SIG-M5 treated with dmso at 0.1 percent for 504 hours (cell line): ENCODE data around the gene RASGRP3.
"Not testable (repeated sequence)": the region's sequence is repeated elsewhere in the genome, so short reads cannot be mapped to it uniquely, and the experiment has no call there.

Experiments
- DNase-seq: peaks from one replicate; lab custom pipeline; 2025; ENCODE audit not compliant: unreplicated experiment; lab: John Stamatoyannopoulos, UW

RASGRP3 gene, protein sequence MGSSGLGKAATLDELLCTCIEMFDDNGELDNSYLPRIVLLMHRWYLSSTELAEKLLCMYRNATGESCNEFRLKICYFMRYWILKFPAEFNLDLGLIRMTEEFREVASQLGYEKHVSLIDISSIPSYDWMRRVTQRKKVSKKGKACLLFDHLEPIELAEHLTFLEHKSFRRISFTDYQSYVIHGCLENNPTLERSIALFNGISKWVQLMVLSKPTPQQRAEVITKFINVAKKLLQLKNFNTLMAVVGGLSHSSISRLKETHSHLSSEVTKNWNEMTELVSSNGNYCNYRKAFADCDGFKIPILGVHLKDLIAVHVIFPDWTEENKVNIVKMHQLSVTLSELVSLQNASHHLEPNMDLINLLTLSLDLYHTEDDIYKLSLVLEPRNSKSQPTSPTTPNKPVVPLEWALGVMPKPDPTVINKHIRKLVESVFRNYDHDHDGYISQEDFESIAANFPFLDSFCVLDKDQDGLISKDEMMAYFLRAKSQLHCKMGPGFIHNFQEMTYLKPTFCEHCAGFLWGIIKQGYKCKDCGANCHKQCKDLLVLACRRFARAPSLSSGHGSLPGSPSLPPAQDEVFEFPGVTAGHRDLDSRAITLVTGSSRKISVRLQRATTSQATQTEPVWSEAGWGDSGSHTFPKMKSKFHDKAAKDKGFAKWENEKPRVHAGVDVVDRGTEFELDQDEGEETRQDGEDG

DNA sequence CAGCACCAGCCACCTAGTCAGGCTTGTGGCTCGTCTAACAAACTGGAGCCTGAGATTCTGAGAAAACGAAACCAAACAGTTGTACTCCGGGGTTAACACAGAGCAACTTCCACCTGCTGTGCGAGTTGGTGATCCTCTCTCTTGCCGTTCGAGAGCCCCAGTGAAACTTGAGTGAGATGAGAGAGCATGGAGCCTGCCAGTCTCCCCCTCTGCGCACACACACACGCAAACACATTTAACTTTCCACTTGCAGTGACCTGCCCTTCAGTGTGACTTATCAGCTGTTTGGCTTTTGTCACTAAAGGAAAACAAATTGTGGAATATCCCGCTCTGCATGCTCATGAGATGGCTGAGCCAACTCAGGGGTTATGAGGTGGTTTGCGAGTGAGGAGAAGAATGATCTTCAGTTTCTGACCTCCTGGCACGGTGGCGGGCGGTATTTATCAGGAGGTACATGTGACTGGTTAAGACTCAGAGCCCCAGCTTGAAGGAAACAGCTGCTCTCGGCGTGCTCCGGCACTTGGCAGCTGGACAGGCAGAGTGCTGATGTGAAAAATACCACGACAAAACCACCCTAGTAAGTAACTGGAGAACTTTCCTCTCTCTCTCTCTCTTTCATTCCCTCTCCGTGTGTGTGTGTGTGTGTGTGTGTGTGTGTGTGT lies at the start of gene RASGRP3:
Gene RASGRP3 (plus strand): TSS at position 519 of the 662 bp plus-strand sequence. CDS start 38,488 bp downstream, outside the sequence.
- DNase-seq = peak; percentile 56

GRCh38 chr2:33426666-33427231 lies 49.7 kb upstream of the RASGRP3 start:
- no peak for DNase-seq

- no peak for DNase-seq
Observed at GRCh38 chr2:33430077-33430476, 46.4 kb upstream of the RASGRP3 start.

DNA sequence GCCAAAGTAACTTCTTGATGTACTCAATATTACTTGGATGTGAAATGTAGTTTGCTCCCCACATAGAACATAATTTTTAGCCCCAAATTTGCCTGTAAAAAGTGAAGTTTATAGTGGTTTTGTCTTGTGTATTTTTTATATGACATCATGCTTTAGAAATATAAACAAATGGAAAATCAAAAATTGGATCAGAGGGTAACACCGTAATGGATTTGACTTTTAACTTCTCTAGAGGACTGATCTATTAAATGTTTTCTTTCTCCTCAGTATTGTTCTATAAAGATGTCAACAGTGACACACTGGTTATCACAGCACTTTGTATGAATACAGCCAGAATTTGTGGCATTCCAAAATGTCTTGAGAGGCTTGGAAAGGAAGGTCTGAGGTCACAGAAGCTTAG lies 45.6 kb upstream of the RASGRP3 start:
- no peak for DNase-seq

GRCh38 chr2:33432871-33433270 lies 43.6 kb upstream of the RASGRP3 start:
- DNase-seq = no peak

DNA sequence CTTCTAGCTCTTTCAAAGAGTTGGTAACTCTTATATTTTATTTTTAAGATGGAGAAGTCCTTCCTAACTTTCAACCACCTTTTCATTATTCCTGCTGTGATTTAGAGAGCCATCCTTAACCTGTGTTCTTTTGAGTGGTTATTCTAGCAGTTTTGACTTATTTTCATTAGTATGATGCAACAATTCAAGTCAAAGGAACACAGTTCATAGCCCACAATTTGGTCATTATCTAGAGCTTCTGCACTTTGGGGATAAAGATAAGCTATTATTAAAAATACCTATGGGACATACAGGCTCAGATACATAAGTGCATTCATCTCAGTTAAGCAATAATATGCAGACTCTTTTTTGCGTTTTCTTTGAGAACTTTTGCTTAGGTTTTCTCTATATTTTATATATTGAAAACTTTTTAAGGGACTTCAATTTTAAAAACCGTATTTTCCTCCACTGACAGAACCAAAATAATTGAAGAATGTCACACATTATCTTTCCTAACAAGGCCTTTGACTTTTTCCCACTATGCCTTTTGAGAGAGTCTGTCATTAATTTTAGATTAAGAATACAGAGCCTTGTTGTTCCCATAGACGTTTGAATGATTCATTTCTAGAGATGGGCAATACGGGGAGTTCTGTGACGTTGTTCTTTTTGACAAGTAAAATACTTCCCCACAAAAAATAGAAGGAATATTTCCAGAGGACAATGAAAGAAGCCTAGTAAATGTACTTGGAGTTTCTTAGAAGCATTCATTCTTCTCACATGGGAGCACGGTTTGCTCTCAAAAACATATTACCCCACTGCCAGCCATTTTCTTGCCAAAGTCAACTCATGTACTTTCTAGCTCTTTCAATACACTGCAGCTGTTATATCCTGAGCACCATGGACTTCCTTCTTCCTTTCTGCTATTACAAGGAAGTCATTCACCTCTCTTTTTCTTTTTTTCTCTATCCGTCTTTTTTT lies 42.9 kb upstream of the RASGRP3 start:
- no peak for DNase-seq

GRCh38 chr2:33435518-33435917 lies 40.9 kb upstream of the RASGRP3 start:
- no peak for DNase-seq

- DNase-seq = no peak
Observed at GRCh38 chr2:33436083-33436482, 40.4 kb upstream of the RASGRP3 start.

- DNase-seq = no peak
Observed at GRCh38 chr2:33437297-33437696, 39.2 kb upstream of the RASGRP3 start.

GRCh38 chr2:33437815-33438214 lies 38.6 kb upstream of the RASGRP3 start:
- DNase-seq = no peak

GRCh38 chr2:33441235-33441810 lies 35.1 kb upstream of the RASGRP3 start:
- peak; percentile 78 for DNase-seq

DNA sequence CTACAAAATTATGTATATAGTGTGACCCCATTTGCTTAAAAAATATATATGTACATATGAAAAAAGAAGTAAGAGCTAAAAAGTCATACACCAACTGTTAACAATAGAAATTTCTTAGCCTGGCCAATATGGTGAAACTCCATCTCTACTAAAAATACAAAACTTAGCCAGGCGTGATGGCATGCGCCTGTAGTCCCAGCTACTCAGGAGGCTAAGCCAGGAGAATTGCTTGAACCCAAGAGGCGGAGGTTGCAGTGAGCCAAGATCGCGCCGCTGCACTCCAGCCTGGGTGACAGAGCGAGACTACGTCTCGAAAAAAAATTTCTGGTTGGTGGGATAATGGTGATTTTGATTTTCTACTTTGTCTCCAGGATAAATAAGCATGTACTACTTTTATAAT lies 34.4 kb upstream of the RASGRP3 start:
- DNase-seq = not testable (repeated sequence)

DNA sequence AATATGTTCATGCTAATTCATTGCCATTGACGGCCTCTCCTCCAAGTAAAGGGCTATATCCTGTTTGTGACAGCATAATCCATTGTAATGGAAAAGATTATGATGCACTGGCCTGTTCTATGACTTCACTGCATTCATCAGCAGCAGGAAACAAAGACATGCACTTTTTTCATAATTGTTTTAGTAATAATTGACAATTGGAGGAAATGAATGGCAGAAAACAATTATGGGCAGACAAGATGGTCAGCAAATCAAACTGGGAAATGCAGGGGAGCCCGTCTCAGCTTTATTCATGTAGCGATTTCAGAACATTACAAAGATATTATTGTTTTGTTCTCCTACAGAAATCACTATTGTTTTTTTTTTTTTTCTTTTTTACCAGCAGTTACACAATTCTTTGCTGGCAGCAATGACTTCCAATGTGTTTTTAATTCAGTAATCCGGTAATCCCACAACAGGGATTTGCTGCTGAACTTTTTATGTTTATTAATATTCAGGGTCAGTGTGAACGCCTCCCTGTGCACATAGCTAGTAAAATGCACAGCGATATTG lies 33.8 kb upstream of the RASGRP3 start:
- no peak for DNase-seq

GRCh38 chr2:33443274-33443829 lies 33.1 kb upstream of the RASGRP3 start:
- DNase-seq = peak; percentile 42

DNA sequence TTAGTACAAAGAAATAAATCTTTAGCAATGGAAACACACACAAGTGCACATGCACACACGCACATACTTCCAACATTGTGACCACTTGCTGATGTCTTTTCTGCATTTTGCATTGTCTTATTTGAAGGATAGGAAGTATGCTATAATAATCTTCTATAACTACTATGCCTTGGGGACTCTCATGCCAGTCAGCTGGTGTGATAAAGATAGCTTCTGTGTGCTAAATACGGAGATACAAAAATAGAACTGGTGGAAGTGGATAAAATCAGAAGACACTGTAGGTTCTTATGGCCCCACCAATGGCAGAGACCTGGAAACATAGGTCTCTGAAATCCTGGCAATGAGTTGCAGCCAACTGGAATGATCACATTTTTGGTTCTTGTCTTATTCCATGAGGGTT lies 31.5 kb upstream of the RASGRP3 start:
- DNase-seq = no peak

GRCh38 chr2:33448220-33448899 lies 28.1 kb upstream of the RASGRP3 start:
- DNase-seq = peak; percentile 13

DNA sequence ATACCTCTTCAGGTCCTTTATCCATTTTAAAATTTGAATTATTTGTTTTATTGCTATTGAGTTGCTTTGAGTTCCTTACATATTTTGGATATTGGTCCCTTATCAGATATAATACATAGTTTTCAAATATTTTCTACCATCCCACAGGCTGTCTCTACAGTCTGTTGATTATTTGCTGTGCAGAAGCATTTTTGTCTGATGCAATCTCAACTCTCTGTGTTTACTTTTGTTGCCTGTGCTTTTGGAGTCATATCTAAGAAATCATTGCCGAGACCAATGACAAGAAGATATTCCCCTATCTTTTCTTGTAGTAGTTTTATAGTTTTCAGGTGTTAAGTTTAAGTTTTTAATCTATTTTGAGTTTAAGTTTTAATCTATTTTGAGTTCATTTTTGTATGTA lies 25.2 kb upstream of the RASGRP3 start:
- no peak for DNase-seq

DNA sequence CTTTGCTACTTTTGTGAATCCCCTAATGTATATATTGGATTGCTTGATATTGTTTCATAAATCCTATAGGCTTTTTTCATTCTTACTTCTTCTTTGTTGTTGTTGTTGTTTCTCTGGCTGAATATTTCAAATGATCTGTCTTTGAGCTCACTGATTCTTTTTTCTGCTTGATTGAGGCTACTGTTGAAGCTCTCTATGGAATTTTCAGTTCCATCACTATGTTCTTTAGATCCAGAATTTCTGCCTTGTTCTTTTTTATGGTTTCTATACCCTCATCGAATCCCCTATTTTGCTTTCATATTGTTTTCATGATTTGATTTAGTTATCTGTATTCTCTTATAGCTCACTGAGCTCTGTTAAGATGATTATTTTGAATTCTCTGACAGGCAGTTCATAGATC lies 24.6 kb upstream of the RASGRP3 start:
- no peak for DNase-seq

GRCh38 chr2:33452545-33452944 lies 23.9 kb upstream of the RASGRP3 start:
- no peak for DNase-seq
